Panc1 (cell line): ENCODE measurements around the gene KAT14. TPM values are rescaled to one million over a fixed set of nuclear protein-coding genes. Genes with fewer than 3 reads are reported as not detected.

Experiments used
- ATAC-seq: fragments of 200-7000 bp; cut with Tn5 transposase; 2 replicates; pipeline ENCODE4 v1.9.1; 2020; ENCODE audit warnings: mild to moderate bottlenecking, moderate library complexity
- BruUV-seq: library from RNA; stranded (reverse); fragments of 400-500 nt; replicated peaks from 2 replicates; lab custom pipeline; 2021; lab: Mats Ljungman, UMichigan
- CTCF ChIA-PET: fragments of 300-600 bp; sonication (Branson Sonifier 250); formaldehyde crosslinking; loops from one replicate; lab custom pipeline; 2022; ENCODE audit warnings: antibody characterized with exemption; lab: Charles Lee
- POLR2A ChIA-PET: fragments of 300-600 bp; sonication (Branson Sonifier 250); formaldehyde crosslinking; loops from one replicate; lab custom pipeline; 2022; ENCODE audit warnings: antibody characterized with exemption; lab: Charles Lee
- DNase-seq: peaks from one replicate; pipeline ENCODE4 v3.0.0-alpha.2; 2010; ENCODE audit warnings: low read depth, low spot score
- H3K27ac ChIP-seq: 2 replicates; pipeline ENCODE4 v1.5.1; 2011; ENCODE audit warnings: mild to moderate bottlenecking, low read length, inconsistent platforms
- H3K27me3 ChIP-seq: fragments of 200-500 bp; sonication (Bioruptor generic); 2 replicates; pipeline ENCODE4 v1.6.0; 2014; ENCODE audit warnings: low read length, inconsistent platforms; ENCODE audit not compliant: control insufficient read depth, insufficient read depth
- H3K36me3 ChIP-seq: fragments of 200-500 bp; sonication (Bioruptor generic); 2 replicates; pipeline ENCODE4 v1.5.1; 2014; ENCODE audit warnings: inconsistent platforms, mild to moderate bottlenecking, low read length, moderate library complexity; ENCODE audit not compliant: control insufficient read depth, insufficient read depth
- H3K4me1 ChIP-seq: 2 replicates; pipeline ENCODE4 v1.5.1; 2011; ENCODE audit warnings: inconsistent platforms, mild to moderate bottlenecking, low read length, moderate library complexity; ENCODE audit not compliant: control insufficient read depth, insufficient read depth
- H3K4me3 ChIP-seq, 2 experiments: 2 replicates each; pipeline ENCODE4 v1.5.1; 2011 to 2012; ENCODE audit warnings: low read depth in 2 of 2, low read length in 2 of 2, mild to moderate bottlenecking in 2 of 2, inconsistent platforms in 1 of 2, moderate library complexity in 1 of 2
- H3K9me3 ChIP-seq: fragments of 200-500 bp; sonication (Bioruptor generic); 2 replicates; pipeline ENCODE4 v1.5.1; 2014; ENCODE audit warnings: low read depth, mild to moderate bottlenecking, inconsistent platforms, low read length, moderate library complexity; ENCODE audit not compliant: control insufficient read depth, insufficient read depth
- CTCF ChIP-seq: fragments of 450-650 bp; IDR thresholded peaks from 2 replicates; pipeline ENCODE4 v1.5.1; 2017; ENCODE audit warnings: mild to moderate bottlenecking
- POLR2AphosphoS5 ChIP-seq: IDR thresholded peaks from 2 replicates; pipeline ENCODE4 v1.6.1; 2012; ENCODE audit warnings: mild to moderate bottlenecking, low read depth, low read length, moderate library complexity
- REST ChIP-seq, 2 experiments: IDR thresholded peaks; 2 replicates each; pipeline ENCODE4 v1.6.1; 2011 to 2012; ENCODE audit warnings: low read depth in 2 of 2, control low read depth in 1 of 2, low read length in 1 of 2, mild to moderate bottlenecking in 1 of 2, moderate library complexity in 1 of 2; ENCODE audit not compliant: insufficient read depth in 1 of 2
- SIN3A ChIP-seq: IDR thresholded peaks from 2 replicates; pipeline ENCODE4 v1.6.1; 2012; ENCODE audit warnings: low read depth, mild to moderate bottlenecking, low read length, moderate library complexity, borderline replicate concordance; ENCODE audit not compliant: insufficient read depth
- TCF7L2 ChIP-seq: IDR thresholded peaks from 2 replicates; pipeline ENCODE4 v1.6.1; 2011; ENCODE audit warnings: mild to moderate bottlenecking, low read depth, low read length, inconsistent platforms
- in situ Hi-C: cut with HindIII; loops from 2 replicates; pipeline ENCODE4 v1.10.0; 2016; ENCODE audit warnings: low sequenced_read_pairs, low pct_unique_long_range_greater_than_20kb
- intact Hi-C: fragments of 100-400 bp; cut with micrococcal nuclease; formaldehyde crosslinking; loops from one replicate; pipeline ENCODE4 v1.10.0; 2022; ENCODE audit not compliant: unreplicated experiment
- total RNA-seq: library from RNA; stranded (reverse); gene quantifications from one replicate; pipeline ENCODE4 v1.2.1, GENCODE V29; 2021; ENCODE audit not compliant: unreplicated experiment

KAT14 gene
- total RNA-seq, 1 experiment from 2014 or later = 12.7 TPM

- Histone ChIP-seq H3K4me1 (no peaks in the 10 kb centered on the region), H3K9me3 (no peaks in the 10 kb centered on the region), H3K36me3 (no peaks in the 10 kb centered on the region), H3K27ac (no peak overlapping the region), H3K27me3 (no peaks in the 10 kb centered on the region), H3K4me3 (no peak overlapping the region)
- ChIA-PET POLR2A (no interaction called here), CTCF (no interaction called here)
- in situ Hi-C loops (no loop called here), intact Hi-C loops (no loop called here)
- DNase-seq (no peak), ATAC-seq (no peak)
- TF ChIP-seq POLR2AphosphoS5 = no peak
- TF ChIP-seq CTCF = no peak
- no peak for TF ChIP-seq TCF7L2
- TF ChIP-seq SIN3A = no peak
- no peak for TF ChIP-seq REST (IDR thresholded peaks at IDR 0.05; ENCODE audit: insufficient read depth in 1 of 2, low read depth in 2 of 2, low read length in 1 of 2)
- no TSS peak for BruUV-seq
Observed at GRCh38 chr20:18233408-18233943, 95.8 kb downstream of the KAT14 start.

Other genes with a start within 250 kb of the KAT14 start
- gene SNX5, start 169.1 kb upstream of the KAT14 start, total RNA-seq = 90.8 TPM
- gene MGME1, start 168.8 kb upstream of the KAT14 start, total RNA-seq = 27.0 TPM
- gene OVOL2, start 79.9 kb upstream of the KAT14 start, total RNA-seq = 0.77 TPM
- 14.6 TPM for gene PET117, start within 50 bp of the KAT14 start, total RNA-seq
- 8.2 TPM for gene ZNF133, start 150.7 kb downstream of the KAT14 start, total RNA-seq